ENCODE measurements around the gene C16orf89.
"Not testable (repeated sequence)": the region's sequence is repeated elsewhere in the genome, so short reads cannot be mapped to it uniquely, and the experiment has no call there.

C16orf89 gene, protein sequence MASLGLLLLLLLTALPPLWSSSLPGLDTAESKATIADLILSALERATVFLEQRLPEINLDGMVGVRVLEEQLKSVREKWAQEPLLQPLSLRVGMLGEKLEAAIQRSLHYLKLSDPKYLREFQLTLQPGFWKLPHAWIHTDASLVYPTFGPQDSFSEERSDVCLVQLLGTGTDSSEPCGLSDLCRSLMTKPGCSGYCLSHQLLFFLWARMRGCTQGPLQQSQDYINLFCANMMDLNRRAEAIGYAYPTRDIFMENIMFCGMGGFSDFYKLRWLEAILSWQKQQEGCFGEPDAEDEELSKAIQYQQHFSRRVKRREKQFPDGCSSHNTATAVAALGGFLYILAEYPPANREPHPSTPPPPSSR

GRCh38 chr16:5065813-5066212 lies at the start of gene C16orf89:
TSS of gene C16orf89 (minus strand) at chr16:5065956. CDS start at chr16:5065908, 48 bp downstream.
- no peak for DNase-seq

GRCh38 chr16:5110933-5111332 lies 45.2 kb upstream of the C16orf89 start:
- not testable (repeated sequence) for DNase-seq

DNA sequence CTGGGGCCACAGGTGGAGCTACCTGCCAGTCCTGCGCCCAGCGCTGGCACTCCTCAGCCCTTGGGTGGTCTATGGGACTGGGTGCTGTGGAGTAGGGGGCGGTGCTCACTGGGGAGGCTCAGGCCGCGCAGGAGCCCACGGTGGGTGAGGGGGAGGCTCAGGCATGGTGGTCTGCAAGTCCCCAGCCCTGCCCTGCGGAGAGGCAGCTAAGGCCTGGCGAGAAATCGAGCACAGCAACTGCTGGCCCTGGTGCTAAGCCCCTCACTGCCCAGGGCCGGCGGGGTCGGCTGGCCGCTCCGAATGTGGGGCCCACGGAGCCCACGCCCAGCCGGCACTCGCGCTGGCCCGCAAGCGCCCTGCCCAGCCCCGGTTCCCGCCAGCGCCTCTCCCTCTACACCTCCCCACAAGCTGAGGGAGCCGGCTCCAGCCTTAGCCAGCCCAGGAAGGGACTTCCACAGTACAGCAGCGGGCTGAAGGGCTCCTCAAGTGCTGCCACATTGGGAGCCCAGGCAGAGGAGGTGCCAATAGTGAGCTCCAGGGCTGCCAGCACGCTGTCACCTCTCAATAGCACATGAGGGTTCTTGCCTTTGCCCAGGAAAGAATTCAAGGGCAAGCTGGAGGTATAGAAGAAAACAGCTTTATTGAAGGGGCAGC lies 42.9 kb upstream of the C16orf89 start:
- no peak for DNase-seq

GRCh38 chr16:5105039-5105438 lies 39.3 kb upstream of the C16orf89 start:
- peak in 1 of 3 experiments; percentile 19 for DNase-seq

DNA sequence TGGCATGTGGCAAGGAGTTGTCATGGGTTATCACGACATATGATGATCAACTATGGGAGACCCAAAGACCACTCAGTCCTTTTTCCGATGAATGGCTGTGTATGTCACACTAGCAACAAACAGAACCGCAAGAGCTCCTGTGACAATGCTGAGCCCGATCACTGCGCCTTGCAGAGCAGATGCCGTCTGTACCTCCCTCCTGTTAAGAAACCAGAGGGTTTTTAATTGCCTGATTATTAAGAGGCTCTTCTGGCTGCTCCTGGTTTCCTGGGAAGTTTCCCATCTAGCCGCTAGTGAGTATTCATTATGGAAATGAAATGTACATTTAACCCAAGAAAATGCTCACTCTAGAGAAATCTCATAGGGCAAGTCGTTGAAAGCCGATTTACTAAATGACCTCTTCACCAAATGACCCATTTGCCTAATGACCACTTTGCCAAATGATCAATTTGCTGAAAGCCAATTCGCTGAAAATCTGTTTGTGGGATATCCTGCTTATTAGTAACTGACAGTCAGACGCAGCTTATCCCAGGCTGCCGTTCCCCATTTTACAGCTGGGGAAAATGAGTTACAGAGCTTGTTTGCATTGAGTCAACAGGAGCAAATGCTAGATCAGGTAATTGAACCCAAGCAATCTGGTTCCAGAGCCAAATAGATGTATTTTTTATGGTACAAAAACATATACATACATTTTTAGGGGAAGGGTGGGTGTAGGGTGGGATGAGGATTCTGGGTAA lies 37.7 kb upstream of the C16orf89 start:
- DNase-seq = peak in 1 of 3 experiments; percentile 34

GRCh38 chr16:5099174-5099573 lies 33.4 kb upstream of the C16orf89 start:
- DNase-seq = not testable (repeated sequence)

DNA sequence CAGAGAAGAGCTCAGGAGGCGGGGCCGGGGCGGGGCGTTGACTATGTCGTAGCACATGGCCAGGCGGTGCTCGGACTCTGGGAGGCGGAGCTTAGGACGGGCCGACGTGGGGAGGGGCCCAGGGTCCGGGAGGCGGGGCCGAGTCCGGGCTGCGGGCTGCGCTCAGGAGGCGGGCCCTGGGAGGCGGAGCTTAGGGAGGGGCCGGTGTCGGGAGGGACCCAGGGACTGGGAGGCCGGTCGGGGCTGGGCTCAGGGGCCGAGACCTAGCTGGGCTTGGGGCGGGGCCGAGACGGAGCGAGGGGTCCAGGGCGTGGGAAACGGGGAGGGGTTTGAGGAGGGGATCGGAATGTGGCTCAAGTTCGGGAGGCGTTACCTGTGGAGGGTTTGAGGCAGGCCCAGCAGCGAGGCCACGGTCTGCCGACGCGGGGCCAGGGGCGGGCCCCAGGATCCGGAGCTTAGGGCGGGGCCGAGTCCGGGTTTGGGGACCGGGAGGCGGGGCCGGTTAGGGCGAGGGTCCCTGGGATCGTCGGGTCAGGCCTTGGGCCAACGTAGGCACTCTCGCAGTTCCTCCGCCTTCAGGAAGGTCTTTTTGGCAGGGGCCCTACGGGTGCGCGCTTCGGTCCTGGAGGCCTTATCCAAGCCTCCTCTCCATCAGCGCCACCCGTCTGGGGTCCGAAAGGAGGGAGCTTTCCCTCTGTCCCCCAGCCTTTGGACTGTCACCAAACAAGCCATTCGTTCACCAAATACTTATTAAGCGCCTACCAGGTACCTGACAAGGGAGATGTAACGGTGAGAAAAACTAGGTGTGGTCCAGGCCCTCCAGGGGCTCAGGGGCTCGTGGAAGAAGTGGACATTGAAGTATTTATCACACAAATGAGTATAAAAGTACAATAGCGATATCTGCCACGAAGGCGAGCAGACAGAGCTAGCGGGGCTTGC lies 32.7 kb upstream of the C16orf89 start:
- DNase-seq = peak; percentile 4 to 60 (median 53)

- DNase-seq = peak; percentile 94 to 99 (median 99)
These were observed 31.9 kb upstream of the C16orf89 start, which contains the start of gene EEF2KMT for GRCh38 chr16:5097470-5098220. TSS of gene EEF2KMT (minus strand) at chr16:5097795. CDS start at chr16:5097739, 56 bp downstream.

- peak in 2 of 3 experiments; percentile 32 to 53 for DNase-seq
These were observed 31.3 kb upstream of the C16orf89 start for GRCh38 chr16:5097061-5097469.

DNA sequence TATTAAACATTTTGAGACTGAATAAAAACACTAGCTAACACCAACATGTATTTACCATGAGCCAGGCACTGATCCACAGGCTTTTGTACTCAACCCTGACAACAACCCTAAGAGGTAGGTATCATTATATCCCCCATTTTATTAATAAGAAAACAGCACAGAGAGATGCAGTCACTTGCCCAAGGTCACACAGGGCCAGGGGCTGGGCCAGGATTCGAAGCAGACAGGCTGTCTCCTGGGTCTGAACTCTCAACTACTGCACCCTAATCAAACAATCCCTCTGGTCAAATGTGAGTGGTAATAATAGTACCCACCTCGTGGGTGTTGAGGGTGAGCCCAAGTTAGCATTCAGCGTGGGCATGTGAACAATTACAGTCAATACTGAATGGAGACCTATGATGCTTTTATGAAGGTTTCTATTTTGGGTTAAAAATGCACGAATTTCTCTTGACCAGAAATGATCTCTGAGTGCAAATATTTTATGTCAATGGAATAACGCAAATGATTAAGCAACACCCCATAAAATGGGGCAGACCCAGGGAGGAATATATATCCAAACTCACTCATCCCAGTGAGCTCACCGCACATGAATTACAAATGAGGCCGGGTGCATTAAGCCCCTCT lies 30.8 kb upstream of the C16orf89 start:
- DNase-seq = not testable (repeated sequence)

GRCh38 chr16:5095145-5095830 lies 29.5 kb upstream of the C16orf89 start:
- DNase-seq = not testable (repeated sequence)

- DNase-seq = peak in 1 of 3 experiments; percentile 2
These were observed 28.0 kb upstream of the C16orf89 start for GRCh38 chr16:5093746-5094145.

DNA sequence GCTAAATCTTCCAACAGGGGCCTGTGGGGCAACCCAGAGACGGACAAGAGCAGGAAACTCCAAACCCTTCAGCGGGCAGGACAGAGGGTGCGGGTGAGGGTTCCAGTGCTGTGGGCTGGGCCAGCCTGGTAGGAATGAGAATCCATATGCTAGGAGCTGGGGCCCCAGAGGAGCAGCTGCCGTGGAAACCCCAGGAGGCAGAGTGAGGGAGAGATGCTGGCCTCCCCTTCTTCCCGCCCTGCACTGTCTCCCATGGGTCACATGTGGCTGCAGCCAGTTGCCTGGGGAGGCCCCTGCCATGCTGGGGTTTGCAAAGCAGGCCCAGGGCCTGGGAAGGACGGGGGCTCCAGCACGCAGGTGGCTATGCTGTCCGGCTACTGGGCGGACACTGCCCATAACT lies 27.3 kb upstream of the C16orf89 start:
- DNase-seq = not testable (repeated sequence)

GRCh38 chr16:5090592-5090991 lies 24.8 kb upstream of the C16orf89 start:
- DNase-seq = not testable (repeated sequence)

DNA sequence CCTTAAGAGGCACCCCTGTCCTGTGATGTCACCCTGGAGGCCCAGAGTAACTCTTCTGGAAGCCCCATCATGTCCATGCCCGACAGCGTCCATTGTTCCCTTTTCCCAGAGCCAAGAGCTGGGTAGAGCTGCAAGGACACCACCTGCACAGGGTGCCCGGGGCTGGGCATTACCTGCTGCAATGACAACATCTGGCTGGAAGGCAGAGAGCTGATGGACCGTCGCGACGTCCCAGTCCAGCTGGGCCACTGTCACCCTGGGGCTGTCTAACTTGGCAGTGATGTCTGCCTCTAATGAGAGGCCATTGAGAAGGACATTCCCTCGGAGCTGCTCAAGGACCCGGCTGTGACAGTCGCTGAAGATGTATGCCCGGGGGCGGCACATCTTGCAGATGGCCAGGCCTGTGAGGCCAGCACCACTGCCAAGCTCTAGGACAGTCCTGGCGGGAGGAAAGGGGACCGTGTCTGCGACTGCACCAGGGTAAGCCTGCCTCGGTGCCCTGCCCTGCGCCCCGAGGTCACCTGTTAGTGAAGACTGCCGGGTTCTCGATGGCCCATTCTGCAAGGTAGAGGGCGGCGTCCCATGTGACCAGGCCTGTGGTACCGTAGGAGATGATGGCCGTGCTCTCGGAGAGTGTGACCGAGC lies 24.3 kb upstream of the C16orf89 start:
- DNase-seq = not testable (repeated sequence)

DNA sequence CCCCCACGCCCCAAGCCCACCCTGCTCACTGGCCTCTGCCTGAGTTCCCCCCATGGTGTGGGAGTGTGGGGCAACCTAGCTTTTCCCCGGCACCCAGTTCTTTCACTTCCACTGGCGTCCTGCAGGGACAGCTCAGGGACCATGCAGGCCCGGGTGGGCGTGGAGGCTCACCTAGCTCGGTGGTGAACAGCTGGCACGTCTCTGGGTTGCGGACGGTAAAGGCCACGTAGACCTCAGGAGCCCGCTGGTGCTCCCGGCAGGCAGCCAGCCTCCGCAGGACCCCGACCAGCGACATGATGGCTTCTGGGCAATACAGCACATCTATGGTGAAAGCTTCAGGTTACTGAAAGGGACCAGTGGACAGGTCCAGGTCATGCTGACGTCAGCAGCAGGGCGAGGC lies 23.2 kb upstream of the C16orf89 start:
- DNase-seq = not testable (repeated sequence)

DNA sequence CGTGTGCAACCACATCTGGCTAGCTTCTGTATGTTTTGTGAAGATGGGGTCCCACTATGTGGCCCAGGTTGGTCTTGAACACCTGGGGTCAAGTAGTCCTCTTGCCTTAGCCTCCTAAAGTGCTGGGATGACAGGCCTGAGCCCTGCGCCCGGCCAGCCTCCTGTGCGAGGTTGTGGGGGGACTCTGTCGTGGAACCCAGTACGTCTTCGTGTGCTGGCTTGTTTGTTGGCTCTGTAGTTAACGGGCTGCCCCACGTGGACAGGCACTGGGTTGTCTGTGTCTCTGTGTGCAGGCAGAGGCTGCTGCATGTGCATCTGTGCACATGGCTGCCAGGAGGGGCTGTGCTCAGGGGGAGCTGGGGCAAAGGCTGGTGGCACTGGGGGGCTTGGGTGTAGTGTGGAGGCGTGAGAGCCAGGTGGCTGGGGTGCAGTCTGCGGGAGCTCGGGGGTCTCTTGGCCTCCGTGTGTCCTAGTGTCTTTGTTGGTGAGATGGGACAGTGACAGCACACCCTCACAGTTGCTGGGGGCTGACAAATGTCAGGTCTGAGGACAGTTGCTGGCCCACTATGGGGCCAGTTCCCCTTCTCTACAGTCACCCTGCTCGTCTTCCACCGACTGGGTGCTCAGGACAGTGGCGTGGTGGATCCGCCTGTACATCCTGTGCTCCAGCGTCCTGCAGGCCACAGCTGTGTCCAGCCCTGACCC lies 22.5 kb upstream of the C16orf89 start:
- not testable (repeated sequence) for DNase-seq

DNA sequence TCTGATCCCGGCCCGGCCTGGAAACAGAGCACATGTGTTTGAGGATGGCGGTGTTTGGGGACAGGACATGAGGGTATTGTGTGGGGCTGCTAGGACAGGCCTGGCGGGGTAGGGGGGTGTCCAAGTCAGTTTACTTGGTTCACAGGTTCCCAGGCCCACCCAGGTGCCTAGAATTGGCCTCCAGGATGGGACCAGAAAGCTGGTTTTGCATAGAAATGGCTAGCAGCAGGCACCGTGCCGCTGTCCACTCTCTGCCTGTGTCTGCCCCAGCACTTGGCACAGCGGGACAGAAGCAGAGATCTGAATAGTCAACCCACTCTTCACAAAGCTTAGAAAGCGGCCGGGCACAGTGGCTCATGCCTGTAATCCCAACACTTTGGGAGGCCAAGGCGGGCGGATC lies 20.0 kb upstream of the C16orf89 start:
- not testable (repeated sequence) for DNase-seq

DNA sequence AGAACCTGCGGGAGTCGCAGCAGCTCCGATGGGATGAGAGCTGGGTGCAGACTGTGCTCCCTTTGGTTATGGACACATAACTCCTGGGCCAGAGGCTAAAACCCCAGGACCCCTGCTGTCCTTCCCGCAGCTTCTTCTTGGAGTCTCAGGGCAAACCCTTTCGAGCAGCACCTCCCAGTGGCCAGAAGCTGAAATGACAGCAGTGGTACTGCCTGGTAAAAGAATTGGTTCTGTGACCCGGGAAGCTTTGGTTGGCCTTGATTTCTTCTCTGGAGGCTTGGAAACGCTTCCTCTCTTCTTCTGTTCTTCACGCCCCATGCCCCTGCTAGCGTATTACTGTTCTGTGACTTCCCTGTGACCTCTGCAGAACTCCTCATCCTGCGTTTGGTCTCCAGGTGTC lies 19.0 kb upstream of the C16orf89 start:
- DNase-seq = peak; percentile 5 to 55 (median 23)
